Endodermal cell (in vitro differentiated cells): Measurements from ENCODE around the gene WBP1L. TPM values are rescaled to one million over a fixed set of nuclear protein-coding genes. Genes with fewer than 3 reads are reported as not detected.

Experiments used
- DNase-seq: peaks from one replicate; pipeline ENCODE4 v3.0.0-alpha.2; 2017
- H3K27ac ChIP-seq: 2 replicates; pipeline ENCODE4 v1.5.1; 2013; ENCODE audit warnings: mild to moderate bottlenecking, low read depth, low read length, moderate library complexity
- H3K27me3 ChIP-seq: 2 replicates; pipeline ENCODE4 v1.6.1; 2013; ENCODE audit warnings: mild to moderate bottlenecking, low read length, moderate library complexity; ENCODE audit not compliant: insufficient read depth, control insufficient read depth, poor library complexity, severe bottlenecking
- H3K36me3 ChIP-seq: 2 replicates; pipeline ENCODE4 v1.7.0; 2013; ENCODE audit warnings: mild to moderate bottlenecking, low read length, moderate library complexity; ENCODE audit not compliant: control insufficient read depth, insufficient read depth
- H3K4me1 ChIP-seq: one replicate; pipeline ENCODE4 v1.7.0; 2013; ENCODE audit warnings: low read length; ENCODE audit not compliant: control insufficient read depth, insufficient read depth
- H3K4me3 ChIP-seq: 2 replicates; pipeline ENCODE4 v1.5.1; 2013; ENCODE audit warnings: mild to moderate bottlenecking, low read length, moderate library complexity
- H3K9ac ChIP-seq: 2 replicates; pipeline ENCODE4 v1.6.1; 2013; ENCODE audit warnings: mild to moderate bottlenecking, low read length, moderate library complexity; ENCODE audit not compliant: poor library complexity, severe bottlenecking; ENCODE audit errors: extremely low read depth
- H3K9me3 ChIP-seq: 2 replicates; pipeline ENCODE4 v1.6.1; 2013; ENCODE audit warnings: mild to moderate bottlenecking, low read length, moderate library complexity; ENCODE audit not compliant: control insufficient read depth
- H3K27ac Mint-ChIP-seq: 2 replicates; pipeline ENCODE4 v1.8.0; 2020; ENCODE audit warnings: mixed read lengths
- H3K27me3 Mint-ChIP-seq: 2 replicates; pipeline ENCODE4 v1.8.0; 2021; ENCODE audit warnings: mild to moderate bottlenecking, mixed read lengths; ENCODE audit not compliant: insufficient read depth
- H3K36me3 Mint-ChIP-seq: 2 replicates; pipeline ENCODE4 v1.8.0; 2020; ENCODE audit warnings: low read depth, mixed read lengths
- H3K4me1 Mint-ChIP-seq: 2 replicates; pipeline ENCODE4 v1.8.0; 2020; ENCODE audit warnings: mixed read lengths
- H3K4me3 Mint-ChIP-seq: 2 replicates; pipeline ENCODE4 v1.8.0; 2020; ENCODE audit warnings: mild to moderate bottlenecking, moderate library complexity, mixed read lengths
- H3K9me3 Mint-ChIP-seq: 2 replicates; pipeline ENCODE4 v1.8.0; 2020; ENCODE audit warnings: mild to moderate bottlenecking, mixed read lengths
- CTCF ChIP-seq: fragments of 200-600 bp; sonication (generic); conservative IDR thresholded peaks from 2 replicates; pipeline ENCODE4 v1.5.0; 2021; ENCODE audit warnings: antibody characterized with exemption, mild to moderate bottlenecking
- WGBS, 2 experiments: methylation state at CpG; one replicate each; pipeline versions ENCODE4 v1.1.5 to v1.1.7; 2013; ENCODE audit warnings: missing lambda C conversion rate in 2 of 2, mixed read lengths in 1 of 2; ENCODE audit not compliant: insufficient coverage in 1 of 2, insufficient read length in 1 of 2; 5-methylcytosine and 5-hydroxymethylcytosine counted together
- total RNA-seq, 2 donors: library from RNA; stranded (reverse); fragmentation: NEBNext Ultra II Directional in 1 of 2; extraction: Animal tissue kit (Norgen Biotek cat#: 25700) in 1 of 2; gene quantifications; 2 replicates in 1 of 2; 3 replicates in 1 of 2; pipeline ENCODE4 v1.2.1, GENCODE V29; 2021

The WBP1L gene
- total RNA-seq, 2 donors from 2014 or later: 23.5 to 25.8 TPM

- no peak overlapping the region for H3K27ac ChIP-seq
- no peaks in the 10 kb centered on the region for H3K27me3 Mint-ChIP-seq
- H3K36me3 Mint-ChIP-seq: peaks cover 46% of the 10 kb centered on the region
- no peak overlapping the region for H3K4me3 Mint-ChIP-seq
- no peaks in the 10 kb centered on the region for H3K4me1 ChIP-seq
- WGBS, 2 experiments: 100% methylated on average over 1 of the region's 2 CpGs
- no peak for TF ChIP-seq CTCF
- H3K9me3 Mint-ChIP-seq: no peaks in the 10 kb centered on the region
- H3K9ac ChIP-seq: no peak overlapping the region
- H3K4me1 Mint-ChIP-seq: no peaks in the 10 kb centered on the region
- no peaks in the 10 kb centered on the region for H3K9me3 ChIP-seq
- no peak overlapping the region for H3K4me3 ChIP-seq
- no peaks in the 10 kb centered on the region for H3K27me3 ChIP-seq
- H3K27ac Mint-ChIP-seq: no peak overlapping the region
- peaks cover 38% of the 10 kb centered on the region for H3K36me3 ChIP-seq
- no peak for DNase-seq
These were observed 44.9 kb upstream of the WBP1L start for GRCh38 chr10:102698894-102699293.

- H3K9ac ChIP-seq: no peak overlapping the region
- no peaks in the 10 kb centered on the region for H3K9me3 ChIP-seq
- peaks cover 35% of the 10 kb centered on the region for H3K36me3 ChIP-seq
- H3K4me3 Mint-ChIP-seq: no peak overlapping the region
- H3K9me3 Mint-ChIP-seq: no peaks in the 10 kb centered on the region
- 93 to 100% methylated on average over 1 to 3 of the region's 3 CpGs for whole genome bisulfite sequencing, 2 experiments
- no peaks in the 10 kb centered on the region for H3K27me3 ChIP-seq
- no peak for TF ChIP-seq CTCF
- H3K27ac Mint-ChIP-seq: no peak overlapping the region
- H3K4me1 Mint-ChIP-seq: no peaks in the 10 kb centered on the region
- no peak overlapping the region for H3K4me3 ChIP-seq
- no peaks in the 10 kb centered on the region for H3K27me3 Mint-ChIP-seq
- no peaks in the 10 kb centered on the region for H3K4me1 ChIP-seq
- H3K27ac ChIP-seq: no peak overlapping the region
- peaks cover 37% of the 10 kb centered on the region for H3K36me3 Mint-ChIP-seq
- DNase-seq: no peak
These were observed 42.5 kb upstream of the WBP1L start for GRCh38 chr10:102701272-102701671.

GRCh38 chr10:102701796-102702195, 42.0 kb upstream of the WBP1L start:
- no peak overlapping the region for H3K4me3 Mint-ChIP-seq

More at GRCh38 chr10:102701796-102702195, 42.0 kb upstream of the WBP1L start:
- 100% methylated on average over 1 of the region's 3 CpGs; no CpG with 5 or more reads in 1 of the 2 experiments for WGBS, 2 experiments
- no peak for DNase-seq
- Histone ChIP-seq H3K36me3 (peaks cover 31% of the 10 kb centered on the region), H3K27me3 (no peaks in the 10 kb centered on the region), H3K4me1 (no peaks in the 10 kb centered on the region), H3K9ac (no peak overlapping the region), H3K4me3 (no peak overlapping the region), H3K9me3 (no peaks in the 10 kb centered on the region), H3K27ac (no peak overlapping the region)
- H3K36me3 Mint-ChIP-seq: peaks cover 32% of the 10 kb centered on the region
- no peaks in the 10 kb centered on the region for H3K4me1 Mint-ChIP-seq
- TF ChIP-seq CTCF: no peak
- no peaks in the 10 kb centered on the region for H3K9me3 Mint-ChIP-seq
- no peaks in the 10 kb centered on the region for H3K27me3 Mint-ChIP-seq
- no peak overlapping the region for H3K27ac Mint-ChIP-seq
